ENCODE data around the gene NNT. TPM values are rescaled to one million over a fixed set of nuclear protein-coding genes. Genes with fewer than 3 reads are reported as not detected.

The NNT gene
- total and polyA plus RNA-seq, 9 of the 15 experiments (the other 6 are each of a cell fraction or from before 2014, with no cell fraction given), result 21.9 to 68.6 (median 42.2) TPM

DNA sequence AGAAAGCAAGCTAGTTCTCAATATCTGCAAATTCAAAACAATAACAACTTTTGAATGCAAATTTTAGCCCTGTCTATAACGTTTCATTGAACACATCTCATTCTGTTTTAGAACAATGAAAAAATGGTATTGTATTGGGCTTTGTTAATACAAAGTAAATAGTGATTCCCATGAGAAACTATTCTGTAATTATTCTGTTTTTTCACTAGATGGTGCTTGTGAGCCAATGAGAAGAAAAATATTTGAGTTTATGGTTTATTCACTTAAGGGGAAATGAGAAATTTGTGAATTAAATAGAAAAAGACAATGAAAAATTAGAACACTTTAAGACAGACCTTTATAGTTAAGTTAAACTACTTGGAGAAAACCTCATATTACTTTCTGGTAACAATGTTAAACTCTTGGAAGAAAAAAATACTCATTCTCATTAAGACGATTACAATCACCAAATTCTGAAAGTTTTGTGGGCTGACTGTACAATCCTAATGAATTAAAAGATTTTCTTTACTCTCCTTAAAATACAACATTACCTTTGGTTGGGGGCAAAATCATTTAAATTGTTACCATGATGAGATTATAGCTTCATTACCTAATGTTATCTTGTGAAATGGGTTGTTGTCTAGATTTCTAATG, 127.0 kb downstream of the NNT start (continued):
- TF ChIP-seq, protein P1, sequence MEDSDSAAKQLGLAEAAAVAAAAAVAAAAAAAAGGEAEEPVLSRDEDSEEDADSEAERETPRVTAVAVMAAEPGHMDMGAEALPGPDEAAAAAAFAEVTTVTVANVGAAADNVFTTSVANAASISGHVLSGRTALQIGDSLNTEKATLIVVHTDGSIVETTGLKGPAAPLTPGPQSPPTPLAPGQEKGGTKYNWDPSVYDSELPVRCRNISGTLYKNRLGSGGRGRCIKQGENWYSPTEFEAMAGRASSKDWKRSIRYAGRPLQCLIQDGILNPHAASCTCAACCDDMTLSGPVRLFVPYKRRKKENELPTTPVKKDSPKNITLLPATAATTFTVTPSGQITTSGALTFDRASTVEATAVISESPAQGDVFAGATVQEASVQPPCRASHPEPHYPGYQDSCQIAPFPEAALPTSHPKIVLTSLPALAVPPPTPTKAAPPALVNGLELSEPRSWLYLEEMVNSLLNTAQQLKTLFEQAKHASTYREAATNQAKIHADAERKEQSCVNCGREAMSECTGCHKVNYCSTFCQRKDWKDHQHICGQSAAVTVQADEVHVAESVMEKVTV (CRISPR knock-in tag; IDR thresholded peaks at IDR 0.05), result peak; percentile 81
- TF ChIP-seq SMAD2 (IDR thresholded peaks at IDR 0.05; ENCODE audit: low read depth, low read length) (no peak), FOXA3 (CRISPR knock-in tag; conservative IDR thresholded peaks at IDR 0.05 in 1 of 2, IDR thresholded peaks at IDR 0.05 in 1 of 2) (peak in 1 of 2 experiments; percentile 70; a peak in 2 of 4 replicates), SOX6 (IDR thresholded peaks at IDR 0.05) (peak; percentile 21; the same call in 1 of the 2 replicates), SMC3 (conservative IDR thresholded peaks at IDR 0.05; ENCODE audit: insufficient read depth, low read depth, low read length) (peak; percentile 41; the same call in 1 of the 2 replicates), ZNF778 (CRISPR knock-in tag; IDR thresholded peaks at IDR 0.05) (no peak), XRCC3 (IDR thresholded peaks at IDR 0.05) (no peak)
- TF ChIP-seq, protein P2, sequence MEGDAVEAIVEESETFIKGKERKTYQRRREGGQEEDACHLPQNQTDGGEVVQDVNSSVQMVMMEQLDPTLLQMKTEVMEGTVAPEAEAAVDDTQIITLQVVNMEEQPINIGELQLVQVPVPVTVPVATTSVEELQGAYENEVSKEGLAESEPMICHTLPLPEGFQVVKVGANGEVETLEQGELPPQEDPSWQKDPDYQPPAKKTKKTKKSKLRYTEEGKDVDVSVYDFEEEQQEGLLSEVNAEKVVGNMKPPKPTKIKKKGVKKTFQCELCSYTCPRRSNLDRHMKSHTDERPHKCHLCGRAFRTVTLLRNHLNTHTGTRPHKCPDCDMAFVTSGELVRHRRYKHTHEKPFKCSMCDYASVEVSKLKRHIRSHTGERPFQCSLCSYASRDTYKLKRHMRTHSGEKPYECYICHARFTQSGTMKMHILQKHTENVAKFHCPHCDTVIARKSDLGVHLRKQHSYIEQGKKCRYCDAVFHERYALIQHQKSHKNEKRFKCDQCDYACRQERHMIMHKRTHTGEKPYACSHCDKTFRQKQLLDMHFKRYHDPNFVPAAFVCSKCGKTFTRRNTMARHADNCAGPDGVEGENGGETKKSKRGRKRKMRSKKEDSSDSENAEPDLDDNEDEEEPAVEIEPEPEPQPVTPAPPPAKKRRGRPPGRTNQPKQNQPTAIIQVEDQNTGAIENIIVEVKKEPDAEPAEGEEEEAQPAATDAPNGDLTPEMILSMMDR (IDR thresholded peaks at IDR 0.05 in 2 of 3, conservative IDR thresholded peaks at IDR 0.05 in 1 of 3; ENCODE audit: insufficient read depth in 2 of 3, low read depth in 1 of 3, low read length in 3 of 3), result peak in 2 of 3 experiments; percentile 32 to 68; a peak in 3 of 6 replicates

Data from K562 (cell line).